ENCODE results near the gene ZFYVE28.

- TF ChIP-seq POLR2A (IDR thresholded peaks at IDR 0.05) (no peak), CTCF (IDR thresholded peaks at IDR 0.05) (no peak)
These were observed 28.8 kb downstream of the ZFYVE28 start for GRCh38 chr4:2389691-2390090.

All from stomach (tissue), 4 donors.